Activated T-helper 1 cell treated with anti-CD3 and anti-CD28 coated beads, Interleukin-2, amount 50 U/mL, for 16 hours (primary cell): ENCODE results near the gene OTOL1.

Experiments used
- DNase-seq, 2 donors: peaks; one replicate each; pipeline ENCODE4 v3.0.0-alpha.2; 2020; ENCODE audit warnings: low read depth in 1 of 2, low spot score in 1 of 2

OTOL1 gene

DNA sequence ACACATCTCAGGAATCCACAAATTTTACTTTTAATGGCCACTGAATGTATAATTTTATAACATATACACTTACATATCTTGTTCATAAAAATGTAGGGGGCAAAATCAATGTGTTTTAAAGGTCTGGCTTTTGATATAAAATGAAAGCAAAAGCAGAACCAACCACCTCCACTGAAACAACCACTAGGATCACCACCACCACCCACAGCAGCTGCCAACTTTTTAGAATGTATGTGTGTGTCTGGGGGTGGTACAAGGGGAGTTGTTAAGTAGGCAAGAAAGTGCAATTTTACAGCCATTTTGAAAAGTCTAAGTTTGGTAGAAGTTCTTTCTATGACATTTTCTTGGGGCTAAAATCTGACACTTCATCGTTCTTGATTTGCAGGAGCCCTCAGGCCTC, 44.0 kb downstream of the OTOL1 start:
- DNase-seq: no peak

DNA sequence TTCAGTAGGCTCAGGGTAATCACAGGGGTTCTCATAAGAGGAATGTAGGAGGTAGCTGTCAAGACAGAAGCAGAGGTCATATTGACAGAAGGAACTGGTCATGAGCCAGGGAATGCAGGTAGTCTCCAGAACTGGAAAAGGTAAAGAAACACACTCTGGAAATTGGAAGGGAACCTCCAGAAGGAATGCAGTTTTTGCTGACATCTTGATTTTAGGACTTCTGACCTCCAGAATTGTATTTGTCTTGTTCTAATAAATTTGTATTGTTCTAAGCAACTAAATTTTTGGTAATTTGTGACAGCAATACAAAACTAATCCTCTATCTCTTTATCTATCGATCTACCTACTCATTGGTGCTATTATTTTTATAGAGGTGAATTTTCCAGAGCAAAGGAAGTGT, 49.2 kb downstream of the OTOL1 start:
- no peak for DNase-seq

DNA sequence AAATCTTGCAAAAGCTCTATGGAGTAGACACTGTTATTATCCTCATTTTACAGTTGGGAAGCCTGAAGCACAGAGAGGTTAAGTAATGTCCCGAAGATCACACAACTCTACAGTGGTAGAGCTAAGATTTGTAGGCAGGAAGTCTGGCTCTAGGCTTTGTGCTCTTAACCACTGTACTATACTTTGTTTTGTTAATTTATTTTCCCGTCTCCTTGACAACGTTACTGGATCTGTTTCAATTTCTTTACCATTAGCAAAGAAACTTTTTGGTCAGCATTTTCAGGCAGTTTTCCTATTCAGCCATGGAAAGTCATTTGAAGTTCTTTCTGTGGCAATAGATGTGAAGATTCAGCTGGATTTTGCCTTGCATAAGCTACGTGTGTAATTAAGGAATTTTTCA, 51.7 kb downstream of the OTOL1 start:
- no peak for DNase-seq

DNA sequence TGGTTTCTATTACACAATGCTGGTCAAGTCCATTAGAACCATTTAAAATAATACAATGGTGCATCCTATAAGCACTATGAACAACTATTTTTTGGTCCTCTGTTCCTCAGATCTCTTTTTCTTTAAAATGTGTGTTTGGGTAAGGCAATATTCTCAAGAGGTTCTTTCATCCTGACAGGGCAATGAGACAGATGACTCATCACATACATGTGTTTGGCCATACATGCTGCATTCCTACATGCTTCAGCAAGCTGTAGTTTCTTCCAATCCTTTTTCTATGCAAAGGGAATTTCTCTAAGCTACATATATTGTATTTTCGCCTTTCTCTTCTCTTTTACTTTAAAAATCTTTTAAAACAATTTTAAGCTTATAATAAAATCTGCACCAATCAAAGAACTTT, 52.7 kb downstream of the OTOL1 start:
- DNase-seq: no peak

DNA sequence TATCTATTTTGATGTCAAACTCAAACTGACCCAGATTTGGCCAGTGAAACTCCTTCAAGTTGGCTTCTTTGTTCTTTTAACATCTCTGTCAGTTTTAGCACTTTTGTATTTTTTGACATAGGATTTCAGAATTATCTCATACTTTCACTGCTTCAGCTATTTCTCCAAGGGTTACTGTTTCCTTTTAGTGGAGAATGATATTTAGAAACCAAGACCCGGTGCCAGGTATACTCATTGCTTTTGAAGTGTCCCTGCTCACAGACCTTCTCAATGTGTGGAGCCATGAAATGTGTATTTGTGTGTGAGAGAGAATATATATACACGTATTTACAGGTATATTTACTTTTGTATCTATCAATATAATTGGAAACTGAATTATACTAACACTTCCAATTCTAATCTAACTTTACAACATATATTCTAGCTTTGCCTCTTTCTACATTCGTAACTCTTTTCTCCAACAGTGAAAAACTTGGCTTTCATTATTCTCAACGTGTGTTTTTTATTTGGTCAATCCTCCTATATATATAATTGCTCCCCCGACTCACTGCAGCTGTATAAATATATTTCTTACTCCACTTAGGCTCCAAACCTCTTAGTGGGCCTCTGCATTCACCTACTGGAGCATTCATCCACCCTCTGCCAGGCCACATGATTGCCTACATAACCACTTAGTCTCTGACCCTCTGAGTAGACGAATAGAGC, 54.0 kb downstream of the OTOL1 start:
- no peak for DNase-seq

DNA sequence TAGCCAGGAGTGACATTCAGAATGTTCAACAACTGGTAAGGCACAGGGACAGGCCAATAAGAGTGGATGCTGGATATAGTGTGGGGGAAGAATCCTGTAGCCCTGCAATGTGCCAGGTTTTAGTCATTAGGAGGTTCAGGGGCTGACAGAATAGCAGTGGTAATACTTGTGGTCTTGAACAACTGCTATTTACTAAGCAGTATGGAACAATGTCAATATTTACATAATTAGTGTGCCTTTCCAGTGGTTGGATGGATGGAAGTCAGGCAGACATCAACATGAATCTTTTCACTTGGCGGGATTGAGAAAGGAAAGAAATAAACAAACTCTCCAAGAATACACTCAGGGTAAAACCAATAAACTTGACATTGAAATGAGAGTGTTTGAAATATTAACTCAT, 55.1 kb downstream of the OTOL1 start:
- no peak for DNase-seq

DNA sequence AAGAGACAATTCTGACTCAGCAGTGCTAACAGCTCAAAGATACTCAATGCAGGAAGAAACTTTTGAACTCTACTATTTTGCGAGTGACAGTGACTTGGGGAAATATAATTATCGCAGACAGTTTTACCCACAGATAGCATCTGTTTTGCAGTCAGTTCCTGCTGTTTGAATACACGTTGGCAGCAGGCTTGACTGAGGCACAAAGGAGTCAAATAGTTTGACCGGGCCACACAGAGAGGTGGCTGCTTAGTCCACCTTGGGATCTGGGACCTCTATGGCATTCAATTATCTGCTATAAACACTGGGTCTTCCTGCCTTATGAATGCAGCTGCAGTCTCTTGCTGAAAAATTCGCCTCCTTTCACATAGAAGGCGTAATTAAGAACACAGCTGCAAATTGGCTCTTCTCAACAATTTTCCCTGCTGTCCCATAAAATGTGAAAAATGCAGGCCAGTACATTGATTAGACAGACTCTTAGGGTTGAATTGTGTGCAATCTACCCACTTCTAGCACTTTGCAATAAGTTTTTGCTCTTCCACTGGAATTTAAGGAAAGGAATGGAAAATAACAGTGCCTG, 56.5 kb downstream of the OTOL1 start:
- DNase-seq: no peak
